HG03108 (cell line): ENCODE measurements around the gene ZHX3.

Source experiments
- ATAC-seq: cut with Tn5 transposase; IDR thresholded peaks from one replicate; pipeline ENCODE4 v1.9.1; 2021; ENCODE audit warnings: moderate library complexity; ENCODE audit not compliant: unreplicated experiment

Gene ZHX3

DNA sequence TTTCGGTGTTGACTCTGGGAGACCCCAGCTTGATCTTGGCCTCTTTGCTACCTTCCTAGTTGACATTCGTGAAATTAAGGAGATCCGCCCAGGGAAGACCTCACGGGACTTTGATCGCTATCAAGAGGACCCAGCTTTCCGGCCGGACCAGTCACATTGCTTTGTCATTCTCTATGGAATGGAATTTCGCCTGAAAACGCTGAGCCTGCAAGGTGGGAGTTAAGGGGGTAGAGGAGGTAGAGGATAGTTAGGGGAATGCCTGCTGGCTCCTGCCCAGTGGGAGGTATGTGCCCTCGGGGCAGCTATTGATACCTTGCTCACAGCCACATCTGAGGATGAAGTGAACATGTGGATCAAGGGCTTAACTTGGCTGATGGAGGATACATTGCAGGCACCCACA, 158.0 kb downstream of the ZHX3 start:
- no peak for ATAC-seq

DNA sequence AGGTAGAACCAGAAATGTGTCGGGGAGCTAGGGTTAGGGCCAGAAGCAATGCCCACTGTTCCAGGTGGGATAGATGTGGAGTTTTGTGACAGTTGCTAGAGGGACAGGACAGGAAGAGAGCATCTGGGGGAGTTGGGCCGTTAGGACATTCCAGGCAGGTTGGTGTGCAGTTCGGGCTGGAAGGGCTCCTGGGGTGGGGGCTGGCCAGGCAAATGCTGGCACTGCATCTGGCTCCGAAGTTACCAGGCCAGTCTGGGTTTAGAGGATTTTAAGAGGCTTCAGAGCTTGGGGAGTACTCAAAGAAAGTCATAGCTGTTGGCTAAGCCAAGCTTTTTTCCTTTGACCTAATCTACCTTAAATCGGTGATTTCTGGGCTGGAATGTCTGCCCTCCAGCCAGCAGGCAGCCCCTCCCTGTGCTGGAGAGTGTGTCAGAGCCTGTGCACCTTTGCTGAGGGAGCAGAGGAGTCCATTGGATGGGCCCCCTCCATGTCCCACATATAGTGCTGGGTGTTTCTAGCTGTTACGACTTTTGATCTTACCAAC, 159.4 kb downstream of the ZHX3 start:
- no peak for ATAC-seq

DNA sequence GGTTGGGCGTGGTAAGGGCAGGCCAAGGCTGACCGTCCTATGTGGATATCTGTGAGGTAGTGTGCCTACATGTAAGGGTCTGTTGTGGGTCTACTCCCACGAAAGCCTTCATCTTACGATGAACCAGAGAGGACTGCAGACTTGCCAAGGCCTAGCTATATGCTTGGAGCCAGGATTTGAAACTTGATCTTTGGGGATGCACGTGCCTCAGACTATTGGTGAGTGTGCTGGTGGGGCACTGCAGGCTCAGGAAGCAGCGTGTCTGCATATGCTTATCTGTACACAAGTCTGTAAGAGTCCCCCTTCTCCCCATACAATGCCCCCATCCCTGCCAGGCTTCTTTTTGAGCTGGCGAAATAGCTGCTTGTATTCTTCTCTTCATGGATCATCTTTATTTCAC, 162.3 kb downstream of the ZHX3 start:
- ATAC-seq: no peak

DNA sequence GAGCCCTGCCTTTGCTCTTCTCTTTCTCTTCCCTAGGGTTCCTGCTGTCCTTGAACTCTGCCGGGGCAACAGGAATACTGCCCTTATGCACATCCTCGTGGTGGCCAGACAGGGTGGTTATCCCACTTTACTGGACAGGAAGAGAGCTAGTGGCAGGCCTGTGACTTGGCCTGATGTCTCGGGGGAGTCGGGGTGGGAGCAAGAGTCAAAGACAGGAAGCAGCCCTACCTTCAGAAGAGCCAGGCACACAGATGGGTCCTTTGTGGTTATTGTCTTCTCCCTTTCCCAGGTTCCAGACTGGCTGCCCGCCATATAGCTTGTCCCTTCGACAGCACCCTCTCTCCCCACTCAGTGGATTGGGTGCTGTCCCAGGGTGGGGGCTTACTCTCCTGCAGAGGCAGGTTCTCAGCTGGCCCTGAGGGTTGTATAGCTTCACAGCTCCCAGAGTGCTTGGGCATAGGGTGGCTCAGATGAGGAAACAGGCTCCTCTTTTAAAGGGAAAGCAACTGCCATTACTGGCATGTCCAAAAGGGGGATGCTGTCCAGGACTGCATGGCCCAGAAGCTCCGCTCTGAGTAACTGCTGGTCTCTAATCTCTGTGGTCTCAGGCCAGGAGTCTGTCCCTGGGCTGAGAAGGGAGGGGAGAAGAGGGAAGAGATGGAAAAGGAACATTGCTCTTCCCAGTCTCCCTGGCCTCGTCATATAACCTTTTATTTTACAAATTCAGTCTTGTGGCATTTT, 162.9 kb downstream of the ZHX3 start:
- ATAC-seq: no peak

DNA sequence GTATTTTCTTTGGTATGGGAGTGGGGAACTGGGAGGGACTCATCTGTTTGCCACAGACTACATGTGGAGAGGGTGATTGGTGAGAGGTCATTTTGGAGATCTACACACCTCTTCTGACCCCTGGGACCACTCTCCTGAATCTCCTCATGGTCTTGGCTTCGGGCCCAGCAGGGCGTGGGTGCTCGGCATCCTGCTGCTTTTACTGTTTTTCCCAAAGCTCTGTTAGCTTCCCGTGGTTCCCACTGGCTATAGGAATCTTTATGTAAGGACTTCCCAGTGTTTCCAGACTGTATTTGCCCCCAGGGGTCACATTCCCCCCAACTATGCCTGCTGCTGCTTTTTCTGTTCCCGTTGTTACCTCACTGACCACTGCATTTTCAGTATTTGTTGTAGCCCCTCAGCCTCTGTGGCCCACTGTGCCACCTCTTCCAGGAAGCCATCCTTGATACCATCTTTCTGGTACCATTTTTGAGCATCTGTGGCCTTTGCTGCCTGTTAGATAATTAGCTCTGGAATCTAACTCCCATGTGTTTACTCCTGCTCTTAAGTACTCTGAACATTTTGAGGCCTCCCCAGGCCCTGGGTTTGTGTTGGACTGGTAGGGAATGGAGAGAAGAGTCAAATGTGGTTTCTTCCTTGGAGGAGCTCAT, 165.3 kb downstream of the ZHX3 start:
- ATAC-seq: no peak

DNA sequence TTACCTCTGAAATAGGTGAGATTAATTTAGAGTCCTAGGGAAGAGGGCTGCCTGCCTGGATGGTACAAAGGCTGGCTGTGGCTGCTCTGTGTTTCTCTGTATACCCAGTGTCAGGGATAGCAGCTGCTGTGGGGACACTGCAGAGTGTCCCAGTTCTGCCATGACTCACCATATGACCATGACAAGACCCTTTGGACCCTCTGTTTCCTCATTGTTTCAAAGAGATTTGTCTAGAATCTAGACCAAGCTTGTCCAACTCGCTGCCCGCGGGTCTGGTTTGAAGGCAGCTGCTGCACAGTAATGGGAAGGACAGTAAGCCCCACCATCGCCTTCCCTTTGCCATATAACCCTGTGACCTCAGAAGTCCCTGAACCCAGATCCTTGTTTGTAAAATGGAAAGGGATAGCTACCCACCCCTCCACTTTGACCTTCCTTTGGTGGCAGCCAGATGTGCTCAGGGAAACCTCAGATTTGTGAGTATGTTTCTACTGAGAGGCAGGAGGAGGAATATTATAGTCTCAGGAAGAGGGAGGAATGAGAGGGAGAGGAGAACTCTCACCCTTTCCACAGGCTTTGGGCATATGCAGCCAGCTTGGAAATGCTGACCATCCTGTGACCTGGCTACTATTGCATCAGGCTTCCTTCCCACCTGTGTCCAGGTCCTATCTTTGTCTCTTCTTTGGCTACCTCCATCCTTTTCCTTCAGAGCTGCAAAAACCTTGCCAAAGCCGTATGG, 166.2 kb downstream of the ZHX3 start:
- ATAC-seq: no peak

DNA sequence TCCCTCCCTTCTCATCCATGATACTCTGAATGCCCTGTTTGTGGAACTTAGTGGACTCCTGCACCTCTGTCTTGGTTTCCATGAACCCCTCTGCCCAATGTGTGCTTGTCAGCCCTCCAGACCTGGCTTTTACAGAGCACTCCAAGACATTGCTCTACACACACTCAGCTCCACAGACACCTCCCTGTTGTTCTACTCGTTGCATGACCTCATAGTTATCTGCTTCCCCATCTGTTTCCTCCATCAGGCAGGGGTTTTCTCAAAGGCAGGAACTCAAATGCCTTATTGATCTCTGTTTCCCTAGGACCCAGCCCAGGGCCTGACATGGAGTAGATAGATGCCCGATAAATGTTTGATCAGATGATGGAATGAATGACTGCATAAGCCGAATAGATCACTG, 166.9 kb downstream of the ZHX3 start:
- ATAC-seq: no peak

DNA sequence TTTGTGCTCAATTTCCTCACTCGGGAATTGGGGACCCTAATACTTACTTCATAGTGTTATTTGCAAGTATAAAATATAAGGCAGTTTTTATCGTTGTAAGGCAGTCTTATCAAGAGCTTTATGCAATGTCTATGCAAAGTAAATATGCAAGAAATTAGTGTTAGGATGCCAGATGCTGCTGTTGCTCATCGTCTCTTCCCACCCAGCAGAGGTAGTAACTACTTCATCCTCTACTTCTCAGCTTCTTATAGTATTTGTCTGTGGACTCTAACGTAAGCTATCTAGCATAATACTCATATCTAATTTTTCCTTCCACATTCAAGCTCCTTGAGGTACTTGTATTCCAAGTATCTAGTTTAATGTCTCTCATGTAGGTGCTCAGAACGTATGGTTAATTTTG, 168.6 kb downstream of the ZHX3 start:
- ATAC-seq: no peak

DNA sequence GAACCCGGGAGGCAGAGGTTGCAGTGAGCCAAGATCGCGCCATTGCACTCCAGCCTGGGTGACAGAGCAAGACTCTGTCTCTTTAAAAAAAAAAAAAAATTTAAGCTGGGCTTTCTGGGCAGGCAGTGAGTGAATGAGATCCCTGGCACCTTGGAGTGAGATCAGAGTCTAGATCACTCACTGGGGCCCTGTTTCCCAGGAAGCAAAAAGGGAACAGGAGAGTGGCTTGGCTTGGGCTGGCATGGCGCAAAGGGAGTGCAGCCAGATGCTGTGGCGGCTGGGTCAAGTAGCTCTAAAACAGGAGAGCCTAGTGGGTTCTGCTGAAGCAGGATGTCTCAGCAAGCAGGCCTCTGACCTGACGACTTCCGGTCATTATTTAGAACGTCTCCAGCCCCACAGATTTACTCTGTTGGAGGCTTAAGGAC, 169.8 kb downstream of the ZHX3 start:
- ATAC-seq: no peak

DNA sequence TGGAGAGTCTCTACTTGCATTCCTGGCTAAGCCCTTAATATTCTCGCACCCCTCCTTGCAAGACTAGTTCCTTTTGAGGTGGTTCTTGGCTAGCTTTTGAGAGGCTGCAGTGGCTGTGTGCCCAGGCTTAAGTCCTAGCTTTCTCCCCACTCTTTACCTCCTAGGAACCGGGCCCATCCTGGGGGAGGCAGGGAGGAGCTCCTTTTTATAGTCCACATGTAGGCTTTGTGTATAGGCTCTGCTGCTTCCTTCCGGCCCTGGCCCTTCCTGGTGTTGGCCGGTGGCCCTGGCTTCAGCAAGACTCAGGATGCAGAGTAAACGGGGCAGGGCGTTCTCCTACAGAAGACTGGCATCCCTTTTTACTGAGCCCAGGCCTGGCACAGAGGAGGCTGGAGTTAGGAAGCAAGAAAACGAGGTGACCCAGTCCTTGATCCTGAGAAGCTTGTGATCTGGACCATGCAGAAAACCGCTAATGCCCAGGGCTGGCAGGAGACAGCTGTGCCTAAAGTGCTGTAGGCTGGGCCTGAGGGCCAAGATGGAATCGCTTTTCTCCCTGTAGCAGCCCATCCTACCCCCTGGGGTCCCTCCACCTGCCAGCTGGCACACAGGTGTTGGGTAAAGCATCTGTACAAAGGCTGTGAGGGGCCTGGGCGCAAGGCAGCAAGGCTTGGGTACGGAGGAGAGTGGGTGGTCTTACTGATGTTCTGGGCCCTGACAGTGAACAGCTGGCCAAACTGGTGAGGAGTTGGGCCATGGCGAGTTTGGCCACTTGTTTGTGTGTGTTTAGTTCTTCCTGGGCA, 171.5 kb downstream of the ZHX3 start:
- no peak for ATAC-seq

DNA sequence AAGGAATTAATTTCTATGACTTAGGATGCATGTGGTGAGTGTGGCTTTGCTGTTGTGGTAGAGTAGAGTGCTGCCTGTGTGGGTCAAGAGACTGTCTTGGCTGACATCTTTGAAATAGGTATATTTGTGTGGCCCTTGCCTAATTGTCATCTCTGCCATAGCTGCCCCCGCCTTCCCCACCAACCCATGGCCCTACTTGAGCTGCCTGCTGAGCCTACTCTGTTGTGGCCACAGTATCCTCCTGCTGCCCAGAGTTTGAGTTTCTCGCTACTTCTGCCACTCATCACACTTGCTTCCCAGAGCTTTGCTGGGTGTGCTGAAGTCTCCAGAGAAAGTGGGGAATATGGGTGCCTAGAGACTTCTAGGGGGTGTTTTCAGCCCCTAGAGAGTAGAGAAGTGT, 172.2 kb downstream of the ZHX3 start:
- ATAC-seq: no peak

DNA sequence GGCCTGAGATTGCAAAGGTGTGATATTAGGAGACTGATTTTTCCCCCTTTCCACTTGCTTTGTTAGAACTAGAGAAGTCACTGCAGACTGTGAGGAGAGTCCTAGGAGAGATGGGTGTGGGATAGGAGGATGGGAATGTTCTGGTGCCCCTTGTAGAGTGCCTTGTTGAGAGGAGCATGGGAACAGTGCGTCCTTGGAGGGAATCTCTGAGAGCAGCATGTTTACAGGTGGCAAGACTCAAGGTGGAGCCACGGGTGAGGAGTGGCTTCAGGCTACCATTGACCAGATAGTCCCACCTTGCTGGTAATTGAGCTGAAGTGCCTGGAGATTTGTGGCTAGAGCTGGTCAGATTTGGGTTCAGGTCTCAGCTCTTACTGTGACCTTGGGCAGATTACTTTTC, 174.2 kb downstream of the ZHX3 start:
- no peak for ATAC-seq

DNA sequence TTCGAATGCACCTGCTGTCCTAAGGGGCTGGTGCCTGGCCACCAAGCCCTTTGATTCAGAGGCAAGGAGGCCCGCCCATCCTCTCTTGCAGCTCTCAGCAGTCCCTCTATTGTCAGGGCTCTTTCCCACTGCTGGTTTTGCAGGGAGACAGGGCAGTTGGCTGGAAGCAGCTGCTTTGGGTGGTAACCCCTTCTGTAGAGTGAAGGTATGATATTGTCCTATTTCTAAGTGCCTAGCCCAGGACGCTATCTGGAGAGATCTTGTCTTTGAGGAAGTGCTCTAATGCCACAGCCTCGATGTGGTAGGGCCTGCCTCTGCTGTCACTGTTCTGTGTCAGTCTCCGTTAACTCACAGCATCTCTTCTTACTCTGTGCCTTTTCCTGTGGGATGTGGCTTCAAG, 174.6 kb downstream of the ZHX3 start:
- ATAC-seq: no peak

DNA sequence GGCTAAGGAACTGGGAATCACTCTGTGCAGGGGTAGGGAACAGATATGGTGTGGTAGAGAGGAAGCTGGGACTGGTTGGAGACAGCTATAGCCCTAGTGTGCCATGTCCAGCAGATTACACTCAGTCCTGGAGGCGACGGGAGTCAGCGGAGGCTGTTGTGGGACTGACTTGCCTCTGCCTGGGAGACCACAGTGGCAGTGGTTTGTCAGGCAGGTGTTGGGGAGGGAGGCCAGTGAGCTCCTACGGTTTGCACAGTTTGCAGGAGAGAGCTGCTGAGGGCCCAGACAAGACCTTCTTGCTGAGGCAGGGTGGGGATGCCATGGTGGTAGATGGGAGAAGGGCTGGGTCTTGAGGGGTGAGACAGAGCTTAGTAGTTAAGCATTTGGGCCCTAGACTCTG, 175.3 kb downstream of the ZHX3 start:
- ATAC-seq: no peak

DNA sequence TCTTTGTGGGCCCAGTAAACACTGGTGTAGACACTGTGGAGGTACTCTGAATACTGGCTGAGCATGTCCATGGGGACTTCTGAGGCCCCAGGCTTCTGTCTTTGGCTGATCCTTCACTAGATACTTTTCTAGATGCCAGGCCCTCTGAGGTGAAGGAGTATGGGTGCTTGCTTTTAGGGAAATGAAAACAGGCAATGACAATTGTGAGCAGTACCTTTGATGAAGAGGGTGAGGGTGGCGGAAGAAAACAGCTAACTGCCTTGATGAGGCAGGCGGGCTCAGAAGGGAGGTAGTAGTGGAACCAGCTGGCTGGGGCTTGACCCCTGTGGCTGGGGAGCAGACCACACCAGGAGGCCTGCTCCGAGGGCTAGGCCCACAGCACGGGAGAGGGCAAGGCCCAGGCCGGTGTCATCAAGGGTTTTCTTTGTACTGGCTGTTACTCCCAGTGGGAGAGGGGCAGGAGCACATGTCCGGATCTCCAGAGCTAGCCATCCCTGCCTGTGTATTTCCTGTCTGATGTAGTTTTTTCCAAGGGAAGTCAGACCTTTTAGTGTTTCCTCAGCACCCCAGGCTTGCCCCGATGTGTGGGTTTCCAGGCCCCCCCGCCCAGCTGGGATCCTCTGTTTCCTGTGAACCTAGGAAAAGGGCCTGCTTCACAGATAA, 176.2 kb downstream of the ZHX3 start:
- ATAC-seq: no peak

DNA sequence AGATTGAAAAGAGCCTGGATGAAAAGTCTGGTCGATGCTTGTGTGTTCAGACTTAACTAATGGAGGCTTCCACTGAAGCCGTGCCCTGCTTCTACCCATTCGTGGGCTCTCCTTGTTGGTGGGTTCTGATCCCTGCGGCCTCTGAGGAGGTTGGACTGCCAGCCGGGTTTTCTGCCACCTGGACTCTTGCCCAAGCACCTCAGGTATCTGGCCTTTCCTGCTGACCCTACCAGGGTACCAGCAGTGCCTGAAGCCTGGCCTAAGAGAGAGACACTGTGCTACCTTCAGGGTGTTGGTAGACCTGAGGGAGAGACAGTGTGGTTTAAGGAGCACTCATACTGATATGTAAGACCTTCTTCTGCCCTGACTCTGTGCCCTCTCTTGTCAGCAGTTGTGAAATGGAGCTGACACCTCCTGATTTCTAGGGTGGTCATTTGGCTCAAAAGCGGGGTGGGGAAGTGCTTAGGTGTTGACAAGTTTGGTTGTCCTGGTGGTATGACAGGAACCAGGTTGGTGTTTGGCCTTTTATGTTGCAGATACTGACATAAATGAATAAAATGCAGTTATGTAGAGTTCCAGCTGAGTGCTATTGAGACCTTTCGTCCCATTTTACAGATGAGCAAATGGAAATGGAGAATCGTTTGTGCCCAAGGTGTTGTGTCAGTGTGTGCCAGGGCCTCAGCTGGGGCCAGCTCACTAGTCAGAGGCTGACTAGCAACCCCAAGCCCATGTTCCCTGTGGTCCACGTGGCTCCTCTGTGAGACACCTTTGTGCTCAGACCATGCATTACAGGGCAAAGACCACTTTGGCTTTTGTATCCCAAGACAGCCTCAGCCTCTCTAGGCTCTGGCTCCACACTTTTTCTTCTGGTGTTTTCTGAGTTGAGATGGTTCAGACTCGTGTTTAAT, 177.1 kb downstream of the ZHX3 start:
- ATAC-seq: no peak

DNA sequence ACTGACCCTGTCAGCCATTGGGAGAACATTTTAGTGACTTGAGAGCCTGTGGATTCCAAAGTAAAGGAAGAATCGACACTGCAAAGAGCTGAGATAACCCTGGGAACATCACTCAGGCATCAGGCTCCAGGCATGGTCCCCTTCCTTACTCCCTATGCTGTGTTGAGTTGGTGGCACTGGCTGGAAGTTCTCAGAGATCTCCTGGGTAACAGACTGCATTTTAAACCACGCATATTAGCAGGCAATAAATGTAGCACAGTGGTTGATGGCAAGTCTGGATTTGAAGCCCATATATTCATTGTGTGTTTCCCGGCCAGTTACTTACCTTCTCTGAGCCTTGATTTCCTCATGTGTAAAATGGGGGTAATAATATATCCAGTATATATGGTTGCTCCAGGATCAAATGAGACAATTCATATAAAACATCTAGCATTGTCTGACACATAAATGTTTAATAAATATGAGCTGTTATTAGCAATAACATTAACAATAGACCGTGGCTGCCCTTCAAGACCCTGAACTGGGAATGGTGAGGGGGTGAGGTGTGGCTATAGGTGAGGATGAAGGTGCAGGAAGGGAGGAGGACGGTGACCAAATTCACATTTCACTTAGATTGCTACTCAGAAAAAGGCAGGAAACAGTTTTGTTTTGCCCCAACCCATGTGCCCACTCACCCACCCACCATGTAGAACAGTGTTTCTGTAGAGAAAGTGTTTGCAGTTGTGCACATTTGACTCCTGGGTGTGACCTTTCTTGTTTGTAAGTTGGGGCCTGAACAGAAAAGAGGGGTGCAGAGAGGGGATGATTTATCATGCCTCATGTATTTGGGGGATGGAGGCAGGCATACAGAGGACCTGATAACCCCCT, 178.1 kb downstream of the ZHX3 start:
- ATAC-seq: no peak

DNA sequence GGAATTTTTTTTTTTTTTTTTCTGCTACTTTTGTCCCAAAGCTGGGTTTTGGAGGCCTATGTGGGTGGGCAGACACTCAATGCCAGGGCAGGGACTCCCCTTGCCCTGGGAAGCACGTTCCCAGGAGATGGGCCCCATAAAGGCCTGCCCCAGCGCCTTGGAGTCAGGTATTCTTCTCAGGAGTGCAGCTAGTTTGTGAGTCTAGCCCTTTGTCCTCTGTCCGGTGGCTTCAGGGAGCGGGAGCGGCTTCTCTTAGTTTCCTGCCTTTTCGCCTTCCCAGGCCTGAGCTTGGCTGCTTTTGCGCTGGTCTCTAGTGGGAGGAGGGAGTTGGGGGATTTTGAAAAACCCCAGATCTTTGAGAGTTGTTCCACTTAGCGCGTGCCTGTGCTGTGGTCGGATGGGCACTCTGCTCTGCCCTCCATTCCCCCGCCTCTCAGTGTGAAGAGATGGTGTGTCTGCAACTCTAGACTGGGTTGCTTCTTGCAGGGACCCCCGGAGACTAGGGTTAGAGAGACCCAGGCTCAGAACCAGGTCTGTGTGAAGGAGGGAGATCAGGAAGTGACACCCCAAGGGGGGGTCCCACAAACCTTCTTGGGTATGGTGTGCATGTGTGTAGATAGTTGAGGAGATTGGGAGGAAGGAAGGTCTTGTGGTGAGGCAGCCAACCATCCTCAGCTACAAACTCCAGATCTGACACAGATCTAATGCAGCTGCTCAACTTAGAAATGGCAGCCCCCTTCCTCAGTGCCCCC, 178.9 kb downstream of the ZHX3 start:
- no peak for ATAC-seq
